B cell (primary cell): ENCODE results near the gene LRRC74B. TPM values are rescaled to one million over a fixed set of nuclear protein-coding genes. Genes with fewer than 3 reads are reported as not detected.

ENCODE experiments used
- ATAC-seq: fragments of 200-7000 bp; cut with Tn5 transposase; one replicate; pipeline ENCODE4 v1.10.0; 2021; ENCODE audit warnings: low read depth, mild to moderate bottlenecking, moderate number of reproducible peaks, moderate library complexity
- CTCF ChIA-PET: fragments of 350-600 bp; sonication (Branson Sonifier 250); formaldehyde crosslinking; loops from one replicate; lab custom pipeline; 2021; ENCODE audit warnings: antibody characterized with exemption, inconsistent platforms; lab: Charles Lee
- POLR2A ChIA-PET: fragments of 350-600 bp; sonication (Branson Sonifier 250); formaldehyde crosslinking; loops from one replicate; lab custom pipeline; 2021; ENCODE audit warnings: antibody characterized with exemption; lab: Charles Lee
- DNase-seq: peaks from one replicate; pipeline ENCODE4 v3.0.0; 2013
- H2AFZ ChIP-seq: 2 replicates; pipeline ENCODE4 v1.6.1; 2012; ENCODE audit warnings: mild to moderate bottlenecking, low read depth, low read length; ENCODE audit not compliant: insufficient read depth, poor library complexity, severe bottlenecking
- H3K27ac ChIP-seq, 2 donors: 1 replicate in 1 of 2; 2 replicates in 1 of 2; pipeline ENCODE4 v1.5.1; 2012 to 2013; ENCODE audit warnings: low read length in 2 of 2, mild to moderate bottlenecking in 2 of 2, moderate library complexity in 1 of 2
- H3K27me3 ChIP-seq, 4 experiments: fragments of 200-600 bp in 1 of 4; sonication (generic) in 1 of 4; replicated peaks in 1 of 4; 1 replicate in 2 of 4; 2 replicates in 2 of 4; pipeline versions ENCODE4 v1.6.1 to v1.7.0; 2013 to 2016; ENCODE audit warnings: low read length in 3 of 4, mild to moderate bottlenecking in 2 of 4, mixed read lengths in 1 of 4, moderate library complexity in 1 of 4; ENCODE audit not compliant: insufficient read depth in 4 of 4, control insufficient read depth in 3 of 4; ENCODE audit errors: control extremely low read depth in 1 of 4
- H3K36me3 ChIP-seq, 2 experiments: replicated peaks in 1 of 2; 1 replicate in 1 of 2; 2 replicates in 1 of 2; pipeline versions ENCODE4 v1.6.1 to v1.7.1; 2013; ENCODE audit warnings: low read length in 1 of 2; ENCODE audit not compliant: insufficient read depth in 2 of 2, control insufficient read depth in 1 of 2; ENCODE audit errors: control extremely low read depth in 1 of 2, extremely low read depth in 1 of 2
- H3K4me1 ChIP-seq, 2 donors: fragments of 200-600 bp in 1 of 2; sonication (generic) in 1 of 2; 1 replicate in 1 of 2; 2 replicates in 1 of 2; pipeline versions ENCODE4 v1.5.1 to v1.6.1; 2013 to 2017; ENCODE audit warnings: low read length in 2 of 2; ENCODE audit not compliant: control insufficient read depth in 2 of 2, insufficient read depth in 2 of 2
- H3K4me2 ChIP-seq: replicated peaks from 2 replicates; pipeline ENCODE3; 2012; ENCODE audit warnings: mild to moderate bottlenecking, low read depth, low read length; ENCODE audit not compliant: poor library complexity, severe bottlenecking
- H3K4me3 ChIP-seq, 5 experiments: fragments of 200-600 bp in 1 of 5; sonication (generic) in 1 of 5; 1 replicate in 3 of 5; 2 replicates in 2 of 5; pipeline versions ENCODE4 v1.5.1 to v1.7.0; 2011 to 2016; ENCODE audit warnings: low read length in 4 of 5, mild to moderate bottlenecking in 4 of 5, low read depth in 2 of 5, control low read depth in 1 of 5, moderate library complexity in 1 of 5; ENCODE audit not compliant: insufficient read depth in 1 of 5; ENCODE audit errors: control extremely low read depth in 1 of 5, extremely low read depth in 1 of 5
- H3K79me2 ChIP-seq: fragments of 200-600 bp; sonication (generic); one replicate; pipeline ENCODE4 v1.6.0; 2016; ENCODE audit warnings: low read length; ENCODE audit not compliant: control insufficient read depth, insufficient read depth
- H3K9ac ChIP-seq: fragments of 200-600 bp; sonication (generic); 2 replicates; pipeline ENCODE4 v1.6.1; 2017; ENCODE audit warnings: mild to moderate bottlenecking, low read length, moderate library complexity
- H3K9me3 ChIP-seq, 3 donors: one replicate each; pipeline versions ENCODE4 v1.6.1 to v1.7.1; 2013; ENCODE audit warnings: low read length in 2 of 3; ENCODE audit not compliant: control insufficient read depth in 2 of 3, insufficient read depth in 1 of 3; ENCODE audit errors: control extremely low read depth in 1 of 3
- H4K20me1 ChIP-seq: 2 replicates; pipeline ENCODE4 v1.6.0; 2012; ENCODE audit warnings: mild to moderate bottlenecking, low read length; ENCODE audit not compliant: insufficient read depth, control insufficient read depth, poor library complexity, severe bottlenecking
- H3K27ac Mint-ChIP-seq: one replicate; pipeline ENCODE4 v1.8.0; 2021; ENCODE audit warnings: mixed read lengths
- H3K27me3 Mint-ChIP-seq: one replicate; pipeline ENCODE4 v1.8.0; 2021; ENCODE audit warnings: mixed read lengths
- H3K4me1 Mint-ChIP-seq: one replicate; pipeline ENCODE4 v1.8.0; 2021; ENCODE audit warnings: mixed read lengths
- H3K4me3 Mint-ChIP-seq: one replicate; pipeline ENCODE4 v1.8.0; 2021; ENCODE audit warnings: mixed read lengths
- H3K9me3 Mint-ChIP-seq: one replicate; pipeline ENCODE4 v1.8.0; 2022; ENCODE audit warnings: mixed read lengths; ENCODE audit not compliant: insufficient read depth
- EZH2 ChIP-seq: IDR thresholded peaks from 2 replicates; pipeline ENCODE4 v1.6.1; 2012; ENCODE audit warnings: borderline replicate concordance, low read depth, mild to moderate bottlenecking, moderate library complexity, low read length; ENCODE audit not compliant: insufficient read depth, poor library complexity, severe bottlenecking
- WGBS: methylation state at CpG from one replicate; pipeline ENCODE4 v1.1.5; 2013; ENCODE audit warnings: missing lambda C conversion rate; ENCODE audit not compliant: insufficient coverage; 5-methylcytosine and 5-hydroxymethylcytosine counted together
- intact Hi-C: fragments of 100-400 bp; cut with micrococcal nuclease; formaldehyde crosslinking; loops from one replicate; pipeline ENCODE4 v1.10.0; 2022
- polyA plus RNA-seq: library from polyadenylated mRNA; depleted of rRNA; stranded (reverse); fragments of >200 nt; gene quantifications from 2 replicates; pipeline ENCODE4 v1.2.3, GENCODE V29; 2012
- total RNA-seq, 2 donors: library from RNA; stranded (reverse); fragments of 120-200 nt in 1 of 2; gene quantifications; 1 replicate in 1 of 2; 2 replicates in 1 of 2; pipeline versions ENCODE4 v1.2.3 to v1.2.4, GENCODE V29; 2013 to 2022
- TF ChIP-seq, protein P1 (sequence below): fragments of 200-600 bp; IDR thresholded peaks from one replicate; pipeline ENCODE4 v1.8.0; 2022; ENCODE audit warnings: antibody characterized with exemption, mild to moderate bottlenecking

The LRRC74B gene
- total and polyA plus RNA-seq, 2 donors (not counting 1 experiment from before 2014, with no cell fraction given) = 0.01 to 0.17 TPM

- POLR2A ChIA-PET = no interaction called here
- no peaks in the 10 kb centered on the region for H3K9me3 Mint-ChIP-seq
- no peaks in the 10 kb centered on the region for H3K36me3 ChIP-seq
- H3K27me3 Mint-ChIP-seq = peaks cover 40% of the 10 kb centered on the region
- no peaks in the 10 kb centered on the region for H4K20me1 ChIP-seq
- ATAC-seq (no peak), DNase-seq (no peak)
- intact Hi-C loops = no loop called here
- peaks cover 3 to 6% of the 10 kb centered on the region in 2 donors for H3K4me1 ChIP-seq
- peaks cover 0 to 3% (median 0%) of the 10 kb centered on the region in 3 donors for H3K9me3 ChIP-seq
- no peaks in the 10 kb centered on the region for H3K79me2 ChIP-seq
- TF ChIP-seq, protein P1, sequence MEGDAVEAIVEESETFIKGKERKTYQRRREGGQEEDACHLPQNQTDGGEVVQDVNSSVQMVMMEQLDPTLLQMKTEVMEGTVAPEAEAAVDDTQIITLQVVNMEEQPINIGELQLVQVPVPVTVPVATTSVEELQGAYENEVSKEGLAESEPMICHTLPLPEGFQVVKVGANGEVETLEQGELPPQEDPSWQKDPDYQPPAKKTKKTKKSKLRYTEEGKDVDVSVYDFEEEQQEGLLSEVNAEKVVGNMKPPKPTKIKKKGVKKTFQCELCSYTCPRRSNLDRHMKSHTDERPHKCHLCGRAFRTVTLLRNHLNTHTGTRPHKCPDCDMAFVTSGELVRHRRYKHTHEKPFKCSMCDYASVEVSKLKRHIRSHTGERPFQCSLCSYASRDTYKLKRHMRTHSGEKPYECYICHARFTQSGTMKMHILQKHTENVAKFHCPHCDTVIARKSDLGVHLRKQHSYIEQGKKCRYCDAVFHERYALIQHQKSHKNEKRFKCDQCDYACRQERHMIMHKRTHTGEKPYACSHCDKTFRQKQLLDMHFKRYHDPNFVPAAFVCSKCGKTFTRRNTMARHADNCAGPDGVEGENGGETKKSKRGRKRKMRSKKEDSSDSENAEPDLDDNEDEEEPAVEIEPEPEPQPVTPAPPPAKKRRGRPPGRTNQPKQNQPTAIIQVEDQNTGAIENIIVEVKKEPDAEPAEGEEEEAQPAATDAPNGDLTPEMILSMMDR = no peak
- H3K9ac ChIP-seq = no peak overlapping the region
- no peak overlapping the region for H3K27ac Mint-ChIP-seq
- no peak overlapping the region for H3K4me3 ChIP-seq
- H2AFZ ChIP-seq = no peak overlapping the region
- H3K4me1 Mint-ChIP-seq = peaks cover 4% of the 10 kb centered on the region
- H3K27ac ChIP-seq = no peak overlapping the region
- CTCF ChIA-PET = no interaction called here
- peaks cover 0 to 31% (median 8%) of the 10 kb centered on the region in 4 experiments for H3K27me3 ChIP-seq
- 87% methylated on average over 15 of the region's 15 CpGs for WGBS
- H3K4me3 Mint-ChIP-seq = no peak overlapping the region
- H3K4me2 ChIP-seq = no peak overlapping the region
These were observed 15.7 kb upstream of the LRRC74B start for GRCh38 chr22:21030032-21030431.

- Mint-ChIP-seq H3K4me1 (peaks cover 1% of the 10 kb centered on the region), H3K27me3 (peaks cover 39% of the 10 kb centered on the region), H3K27ac (no peak overlapping the region), H3K4me3 (no peak overlapping the region), H3K9me3 (no peaks in the 10 kb centered on the region)
- DNase-seq = no peak
- no peak overlapping the region for H3K4me3 ChIP-seq
- H3K27ac ChIP-seq = no peak overlapping the region
- ChIA-PET POLR2A (no interaction called here), CTCF (no interaction called here)
- no peaks in the 10 kb centered on the region for H3K36me3 ChIP-seq
- H3K4me1 ChIP-seq = peaks cover 3 to 6% of the 10 kb centered on the region in 2 donors
- TF ChIP-seq, protein P1 = no peak
- TF ChIP-seq EZH2 = no peak
- H3K9me3 ChIP-seq = peaks cover 0 to 3% (median 0%) of the 10 kb centered on the region in 3 donors
- intact Hi-C loops = no loop called here
- H3K4me2 ChIP-seq = no peak overlapping the region
- peaks cover 0 to 31% (median 8%) of the 10 kb centered on the region in 4 experiments for H3K27me3 ChIP-seq
- no peak for ATAC-seq
- 95% methylated on average over 39 of the region's 40 CpGs for WGBS
- H3K9ac ChIP-seq = no peak overlapping the region
- no peaks in the 10 kb centered on the region for H3K79me2 ChIP-seq
- no peaks in the 10 kb centered on the region for H4K20me1 ChIP-seq
- no peak overlapping the region for H2AFZ ChIP-seq
These were observed 14.9 kb upstream of the LRRC74B start for GRCh38 chr22:21030621-21031544.
